ENCODE data around the gene C8A.

The C8A gene

GRCh38 chr1:56838759-56839158, 15.8 kb upstream of the C8A start:
- no peak for DNase-seq
- peaks cover 9% of the 10 kb centered on the region for H3K27me3 Mint-ChIP-seq (ENCODE audit: low read depth, poor library complexity)
- H3K4me3 Mint-ChIP-seq: no peak overlapping the region
- H3K36me3 Mint-ChIP-seq (ENCODE audit: low read depth): no peaks in the 10 kb centered on the region
- TF ChIP-seq CTCF (IDR thresholded peaks at IDR 0.05): no peak
- H3K9me3 Mint-ChIP-seq: peaks cover 12% of the 10 kb centered on the region
- H3K4me1 Mint-ChIP-seq: peaks cover 13% of the 10 kb centered on the region
- no peak overlapping the region for H3K27ac Mint-ChIP-seq

- peaks cover 10% of the 10 kb centered on the region for H3K4me1 Mint-ChIP-seq
- no peaks in the 10 kb centered on the region for H3K36me3 Mint-ChIP-seq (ENCODE audit: low read depth)
- no peak for DNase-seq
- no peak for TF ChIP-seq CTCF (IDR thresholded peaks at IDR 0.05)
- H3K4me3 Mint-ChIP-seq: no peak overlapping the region
- peaks cover 3% of the 10 kb centered on the region for H3K27me3 Mint-ChIP-seq (ENCODE audit: low read depth, poor library complexity)
- H3K9me3 Mint-ChIP-seq: peaks cover 12% of the 10 kb centered on the region
- no peak overlapping the region for H3K27ac Mint-ChIP-seq
These were observed 11.1 kb upstream of the C8A start for GRCh38 chr1:56843544-56843943.

GRCh38 chr1:56844545-56845136, 10.0 kb upstream of the C8A start:
- H3K36me3 Mint-ChIP-seq (ENCODE audit: low read depth): no peaks in the 10 kb centered on the region
- H3K4me3 Mint-ChIP-seq: no peak overlapping the region
- peak overlapping the region; percentile 11 for H3K27ac Mint-ChIP-seq
- no peak for TF ChIP-seq CTCF (IDR thresholded peaks at IDR 0.05)
- no peak for DNase-seq
- peaks cover 3% of the 10 kb centered on the region for H3K27me3 Mint-ChIP-seq (ENCODE audit: low read depth, poor library complexity)
- peaks cover 4% of the 10 kb centered on the region for H3K9me3 Mint-ChIP-seq
- H3K4me1 Mint-ChIP-seq: peaks cover 10% of the 10 kb centered on the region

- Mint-ChIP-seq H3K27me3 (ENCODE audit: low read depth, poor library complexity) (peaks cover 3% of the 10 kb centered on the region), H3K27ac (peak overlapping the region; percentile 31), H3K9me3 (no peaks in the 10 kb centered on the region), H3K4me3 (no peak overlapping the region), H3K36me3 (ENCODE audit: low read depth) (no peaks in the 10 kb centered on the region), H3K4me1 (peaks cover 10% of the 10 kb centered on the region)
- TF ChIP-seq CTCF (IDR thresholded peaks at IDR 0.05): no peak
- DNase-seq: no peak
These were observed 9.3 kb upstream of the C8A start for GRCh38 chr1:56845343-56845742.

GRCh38 chr1:56849750-56850149, 4.8 kb upstream of the C8A start:
- Mint-ChIP-seq H3K27ac (no peak overlapping the region), H3K36me3 (ENCODE audit: low read depth) (no peaks in the 10 kb centered on the region), H3K4me1 (peaks cover 13% of the 10 kb centered on the region), H3K4me3 (no peak overlapping the region), H3K9me3 (no peaks in the 10 kb centered on the region), H3K27me3 (ENCODE audit: low read depth, poor library complexity) (no peaks in the 10 kb centered on the region)
- DNase-seq: no peak
- TF ChIP-seq CTCF (IDR thresholded peaks at IDR 0.05): no peak

GRCh38 chr1:56850411-56850810, 4.2 kb upstream of the C8A start:
- Mint-ChIP-seq H3K4me3 (no peak overlapping the region), H3K27ac (no peak overlapping the region), H3K36me3 (ENCODE audit: low read depth) (no peaks in the 10 kb centered on the region), H3K9me3 (no peaks in the 10 kb centered on the region), H3K27me3 (ENCODE audit: low read depth, poor library complexity) (no peaks in the 10 kb centered on the region), H3K4me1 (peaks cover 8% of the 10 kb centered on the region)
- no peak for DNase-seq
- no peak for TF ChIP-seq CTCF (IDR thresholded peaks at IDR 0.05)

Data from nephron progenitor cell (in vitro differentiated cells).